Measurements from ENCODE around the gene DPRX. TPM values are rescaled to one million over a fixed set of nuclear protein-coding genes. Genes with fewer than 3 reads are reported as not detected.

DPRX gene
- not detected in 2 replicates for total RNA-seq

- intact Hi-C loops (cut with micrococcal nuclease) = no loop called here
Measured at GRCh38 chr19:53631949-53632407, at the start of gene DPRX. TSS of gene DPRX (plus strand) at chr19:53631999. CDS start at chr19:53632107, 108 bp downstream.

GRCh38 chr19:53583181-53583580 lies 48.6 kb upstream of the DPRX start:
- intact Hi-C loops (cut with micrococcal nuclease) = no loop called here

- intact Hi-C loops (cut with micrococcal nuclease) = no loop called here
Measured at GRCh38 chr19:53586277-53586691, 45.5 kb upstream of the DPRX start.

GRCh38 chr19:53594811-53595509 lies 36.8 kb upstream of the DPRX start:
- intact Hi-C loops (cut with micrococcal nuclease) = no loop called here

- intact Hi-C loops (cut with micrococcal nuclease) = no loop called here
Measured at GRCh38 chr19:53595510-53595867, 36.3 kb upstream of the DPRX start.

GRCh38 chr19:53596056-53596455 lies 35.7 kb upstream of the DPRX start:
- intact Hi-C loops (cut with micrococcal nuclease) = no loop called here

- intact Hi-C loops (cut with micrococcal nuclease) = no loop called here
Measured at GRCh38 chr19:53597023-53597422, 34.8 kb upstream of the DPRX start.

GRCh38 chr19:53598361-53598760 lies 33.4 kb upstream of the DPRX start:
- intact Hi-C loops (cut with micrococcal nuclease) = no loop called here

GRCh38 chr19:53600217-53600616 lies 31.6 kb upstream of the DPRX start:
- intact Hi-C loops (cut with micrococcal nuclease) = no loop called here

GRCh38 chr19:53606031-53606430 lies 25.8 kb upstream of the DPRX start:
- intact Hi-C loops (cut with micrococcal nuclease) = no loop called here

- intact Hi-C loops (cut with micrococcal nuclease) = no loop called here
Measured at GRCh38 chr19:53608381-53608780, 23.4 kb upstream of the DPRX start.

- intact Hi-C loops (cut with micrococcal nuclease) = no loop called here
Measured at GRCh38 chr19:53612762-53613526, 18.9 kb upstream of the DPRX start.

- intact Hi-C loops (cut with micrococcal nuclease) = no loop called here
Measured at GRCh38 chr19:53621885-53622740, 9.7 kb upstream of the DPRX start.

- intact Hi-C loops (cut with micrococcal nuclease) = no loop called here
Measured at GRCh38 chr19:53624771-53625545, 6.8 kb upstream of the DPRX start.

- intact Hi-C loops (cut with micrococcal nuclease) = no loop called here
Measured at GRCh38 chr19:53626486-53626885, 5.3 kb upstream of the DPRX start.

- intact Hi-C loops (cut with micrococcal nuclease) = no loop called here
Measured at GRCh38 chr19:53626976-53627375, 4.8 kb upstream of the DPRX start.

- intact Hi-C loops (cut with micrococcal nuclease) = no loop called here
Measured at GRCh38 chr19:53634768-53635167, 3.0 kb downstream of the DPRX start.

- intact Hi-C loops (cut with micrococcal nuclease) = no loop called here
Measured at GRCh38 chr19:53639471-53639870, 7.7 kb downstream of the DPRX start.

- intact Hi-C loops (cut with micrococcal nuclease) = no loop called here
Measured at GRCh38 chr19:53642381-53643099, 10.7 kb downstream of the DPRX start.

- intact Hi-C loops (cut with micrococcal nuclease) = no loop called here
Measured at GRCh38 chr19:53644061-53644816, 12.4 kb downstream of the DPRX start.
